GM15510 (cell line): Measurements from ENCODE around the gene WDFY2.

Experiments
- POLR2A ChIP-seq: IDR thresholded peaks from 3 replicates; pipeline ENCODE4 v1.6.1; 2011; ENCODE audit warnings: borderline replicate concordance; ENCODE audit not compliant: insufficient read length; ENCODE audit errors: extremely low read depth

The WDFY2 gene

GRCh38 chr13:51768378-51768921 lies 184.2 kb downstream of the WDFY2 start:
- no peak for TF ChIP-seq POLR2A

DNA sequence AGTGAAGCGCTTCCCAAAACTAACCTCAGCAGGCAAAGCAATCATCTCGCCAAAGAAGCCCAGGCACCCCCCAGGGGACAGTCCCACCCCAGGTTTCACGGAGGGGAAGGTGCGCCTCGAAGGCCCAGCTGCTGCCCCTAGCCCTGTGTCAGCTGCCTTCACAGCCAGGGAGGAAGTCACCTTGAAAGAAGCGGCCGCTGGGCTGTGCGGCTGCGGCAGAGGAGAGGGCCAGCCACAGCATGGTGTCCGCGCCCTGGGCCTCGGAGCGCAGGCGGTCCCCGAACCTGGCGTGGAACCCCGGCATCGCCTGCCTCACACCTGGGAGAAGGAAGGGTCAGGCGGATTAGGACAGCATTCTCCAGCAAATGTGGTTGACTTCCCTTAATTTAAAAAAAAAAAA lies 184.7 kb downstream of the WDFY2 start:
- TF ChIP-seq POLR2A = no peak

- no peak for TF ChIP-seq POLR2A
These were observed 185.3 kb downstream of the WDFY2 start for GRCh38 chr13:51769455-51770127.

GRCh38 chr13:51770160-51770559 lies 185.9 kb downstream of the WDFY2 start:
- TF ChIP-seq POLR2A = no peak

- TF ChIP-seq POLR2A = no peak
These were observed 186.6 kb downstream of the WDFY2 start for GRCh38 chr13:51770681-51771417.

DNA sequence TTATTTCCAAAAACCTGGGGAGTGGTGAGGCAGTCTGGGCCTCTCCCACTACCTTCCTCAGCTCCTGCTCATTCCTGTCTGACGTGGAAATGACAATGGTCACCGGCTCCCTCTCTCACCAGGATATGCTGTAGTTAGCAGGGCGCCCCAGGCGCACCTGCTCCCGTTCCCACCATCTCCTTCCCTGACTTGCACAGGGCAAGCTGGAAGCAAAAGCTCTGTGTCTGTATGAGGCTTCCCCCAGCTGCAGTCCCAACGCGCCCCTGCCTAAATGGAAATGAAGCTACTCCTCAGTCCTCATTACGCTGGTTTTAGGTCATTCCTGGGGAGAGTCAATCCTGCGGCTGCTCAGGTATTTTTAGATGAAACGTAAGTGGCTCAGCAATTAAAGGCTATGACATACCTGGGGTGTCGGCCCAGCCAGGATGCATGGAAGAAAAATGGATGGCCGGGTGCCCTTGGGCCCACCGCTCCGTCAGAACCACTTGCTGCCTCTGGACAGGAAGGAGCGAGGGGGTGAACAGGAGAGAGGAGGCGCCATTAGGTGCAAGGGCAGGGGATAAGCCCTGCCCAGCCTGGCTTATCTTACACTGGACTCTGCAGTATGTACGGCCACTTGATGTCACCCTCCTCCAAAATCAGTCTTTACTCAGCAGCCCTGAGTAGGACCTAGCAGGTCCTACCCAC lies 187.3 kb downstream of the WDFY2 start:
- TF ChIP-seq POLR2A = no peak

- TF ChIP-seq POLR2A = no peak
These were observed 187.8 kb downstream of the WDFY2 start for GRCh38 chr13:51772105-51772455.

DNA sequence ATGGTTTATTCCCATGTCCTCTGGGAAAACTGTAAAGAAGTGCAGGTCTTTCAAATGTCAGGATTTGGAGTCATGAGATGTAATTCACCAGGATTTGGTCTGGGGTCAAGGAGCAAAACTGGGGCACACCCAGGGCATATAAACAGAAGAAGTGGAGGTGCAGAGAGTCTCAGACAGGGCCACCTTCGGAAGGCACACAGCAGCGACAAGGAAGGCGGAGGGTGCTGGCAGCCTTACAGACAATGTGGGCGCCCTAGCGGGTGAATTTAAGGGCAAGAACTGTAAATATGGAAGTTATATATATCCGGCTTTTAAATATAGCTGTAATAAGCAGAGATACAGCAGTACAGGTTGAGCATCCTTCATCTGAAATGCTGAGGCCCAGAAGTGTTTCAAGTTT lies 188.5 kb downstream of the WDFY2 start:
- no peak for TF ChIP-seq POLR2A

DNA sequence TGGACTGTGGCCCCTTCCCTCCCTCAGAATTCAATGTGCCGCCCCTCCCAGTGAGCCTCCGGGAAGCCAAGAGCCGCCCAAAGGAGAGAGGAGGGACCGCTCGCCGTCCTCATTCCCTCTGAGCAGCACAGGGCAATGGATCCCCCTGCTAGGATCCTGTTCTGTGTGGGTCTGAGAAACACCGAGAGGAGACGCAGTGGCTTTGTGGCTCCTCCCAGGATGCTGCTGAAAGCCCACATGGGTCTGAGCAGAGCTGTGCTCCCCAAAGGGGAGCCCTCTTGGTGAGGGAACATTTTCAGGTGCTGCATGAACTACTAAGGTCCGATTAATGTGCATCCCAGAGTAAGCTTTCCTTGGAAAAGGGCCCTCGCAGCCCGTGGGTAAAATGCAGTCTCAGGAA lies 189.3 kb downstream of the WDFY2 start:
- TF ChIP-seq POLR2A = no peak

- TF ChIP-seq POLR2A = no peak
These were observed 191.9 kb downstream of the WDFY2 start for GRCh38 chr13:51776179-51776578.

- no peak for TF ChIP-seq POLR2A
These were observed 193.7 kb downstream of the WDFY2 start for GRCh38 chr13:51777921-51778320.

DNA sequence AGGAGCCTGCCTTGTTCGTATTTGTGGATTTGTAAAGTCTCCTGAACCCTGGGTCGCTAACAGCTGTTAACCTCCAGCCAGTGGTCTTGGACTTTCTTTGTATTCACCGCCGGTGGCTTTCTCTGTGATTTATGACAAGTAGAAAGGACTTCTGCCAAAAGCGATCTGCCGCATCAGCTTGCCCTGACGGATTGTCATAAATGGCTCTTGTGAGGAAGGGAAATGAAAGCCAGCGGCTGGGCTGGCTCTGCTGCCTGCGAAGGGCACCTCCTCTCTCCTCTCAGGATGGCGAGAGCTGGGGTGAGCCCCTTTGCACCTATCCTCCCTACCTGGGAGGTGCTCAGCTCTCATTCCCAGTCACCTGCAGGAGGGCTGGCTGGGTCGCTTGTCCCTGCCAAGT lies 194.1 kb downstream of the WDFY2 start:
- TF ChIP-seq POLR2A = no peak

GRCh38 chr13:51780099-51780498 lies 195.8 kb downstream of the WDFY2 start:
- no peak for TF ChIP-seq POLR2A

DNA sequence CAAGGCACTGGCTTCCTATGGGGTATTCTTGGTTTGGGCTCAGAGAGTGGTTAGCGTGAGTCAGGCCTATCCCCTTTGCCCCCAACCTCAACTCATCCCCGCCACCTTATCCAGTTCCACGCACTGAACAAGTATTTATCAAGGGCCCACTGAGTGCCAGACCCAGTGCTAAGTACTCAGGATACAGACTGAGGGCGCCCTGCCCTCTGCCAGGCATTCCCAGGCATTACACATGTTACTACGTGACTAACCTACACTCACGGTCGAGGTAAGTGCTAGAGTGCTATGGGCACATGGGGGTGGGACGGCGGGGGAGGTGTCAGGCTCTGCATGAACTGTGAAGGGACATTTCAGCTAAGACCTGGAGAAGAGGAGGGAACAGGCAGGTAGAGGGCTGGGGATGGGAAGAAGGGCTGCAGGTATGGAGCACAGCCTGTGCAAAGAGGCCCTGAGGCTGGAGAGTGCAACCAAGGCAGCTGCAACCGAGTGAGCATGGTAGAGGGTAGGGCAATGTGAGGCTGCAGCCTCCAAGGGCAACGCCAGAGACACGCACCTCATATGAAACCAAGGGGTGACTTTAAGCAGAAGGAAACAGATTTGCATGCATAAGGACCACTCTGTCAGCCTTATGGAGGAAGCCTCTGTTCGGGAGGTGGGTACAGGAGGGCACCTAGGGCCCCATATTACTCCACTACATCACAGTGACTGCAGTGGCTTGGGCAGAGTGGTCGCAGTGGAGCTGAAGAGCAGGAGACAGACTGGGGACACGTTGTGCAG lies 197.2 kb downstream of the WDFY2 start:
- TF ChIP-seq POLR2A = no peak
